Liver (tissue), 9 donors: Measurements from ENCODE around the gene ITGB4. TPM values are rescaled to one million over a fixed set of nuclear protein-coding genes. Genes with fewer than 3 reads are reported as not detected.

ENCODE experiments used
- DNase-seq: peaks from one replicate; pipeline ENCODE4 v3.0.0-alpha.2; 2017; ENCODE audit warnings: low spot score
- H3K27ac ChIP-seq, 2 donors: one replicate each; pipeline ENCODE4 v1.7.0; 2013; ENCODE audit warnings: inconsistent platforms in 2 of 2, low read length in 2 of 2, control low read depth in 1 of 2, low read depth in 1 of 2, mild to moderate bottlenecking in 1 of 2
- H3K27me3 ChIP-seq, 4 donors: one replicate each; pipeline versions ENCODE4 v1.6.1 to v1.7.0; 2013; ENCODE audit warnings: low read length in 3 of 4, inconsistent platforms in 1 of 4, mild to moderate bottlenecking in 1 of 4, moderate library complexity in 1 of 4; ENCODE audit not compliant: control insufficient read depth in 4 of 4, insufficient read depth in 4 of 4
- H3K36me3 ChIP-seq, 4 donors: one replicate each; pipeline versions ENCODE4 v1.6.1 to v1.7.0; 2013; ENCODE audit warnings: low read length in 3 of 4, mild to moderate bottlenecking in 3 of 4, low read depth in 1 of 4, moderate library complexity in 1 of 4; ENCODE audit not compliant: control insufficient read depth in 4 of 4, insufficient read depth in 3 of 4
- H3K4me1 ChIP-seq, 4 donors: one replicate each; pipeline versions ENCODE4 v1.6.1 to v1.7.0; 2013; ENCODE audit warnings: low read length in 3 of 4, mild to moderate bottlenecking in 3 of 4, moderate library complexity in 1 of 4; ENCODE audit not compliant: control insufficient read depth in 4 of 4, insufficient read depth in 4 of 4
- H3K4me3 ChIP-seq, 3 donors: one replicate each; pipeline versions ENCODE4 v1.6.1 to v1.7.0; 2013; ENCODE audit warnings: low read length in 3 of 3, control low read depth in 1 of 3, low read depth in 1 of 3, mild to moderate bottlenecking in 1 of 3
- H3K9ac ChIP-seq, 2 donors: one replicate each; pipeline ENCODE4 v1.7.0; 2013; ENCODE audit warnings: low read length in 2 of 2, mild to moderate bottlenecking in 2 of 2, moderate library complexity in 2 of 2, control low read depth in 1 of 2, low read depth in 1 of 2
- H3K9me3 ChIP-seq, 4 donors: one replicate each; pipeline versions ENCODE4 v1.6.1 to v1.7.0; 2013; ENCODE audit warnings: low read length in 3 of 4; ENCODE audit not compliant: control insufficient read depth in 4 of 4
- CTCF ChIP-seq: fragments of 150-350 bp; IDR thresholded peaks from 2 replicates; pipeline ENCODE4 v1.5.1; 2017; ENCODE audit warnings: improper control_type of control experiment, low read depth, low read length; ENCODE audit not compliant: missing input control
- EGR1 ChIP-seq, 2 donors: IDR thresholded peaks; 2 replicates each; pipeline ENCODE4 v1.6.1; 2016 to 2018; ENCODE audit warnings: antibody characterized with exemption in 2 of 2, low read depth in 2 of 2
- FOXA2 ChIP-seq: IDR thresholded peaks from 2 replicates; pipeline ENCODE4 v1.6.1; 2016; ENCODE audit warnings: antibody characterized with exemption
- GABPA ChIP-seq, 2 donors: IDR thresholded peaks in 1 of 2; conservative IDR thresholded peaks in 1 of 2; 2 replicates each; pipeline ENCODE4 v1.6.1; 2016; ENCODE audit warnings: antibody characterized with exemption in 2 of 2, mild to moderate bottlenecking in 1 of 2, moderate library complexity in 1 of 2
- HNF4A ChIP-seq, 2 donors: conservative IDR thresholded peaks; 2 replicates each; pipeline ENCODE4 v1.6.1; 2016; ENCODE audit warnings: antibody characterized with exemption in 2 of 2, mild to moderate bottlenecking in 2 of 2
- HNF4G ChIP-seq: IDR thresholded peaks from 2 replicates; pipeline ENCODE4 v1.6.1; 2016; ENCODE audit warnings: antibody characterized with exemption
- NR2F2 ChIP-seq: IDR thresholded peaks from 2 replicates; pipeline ENCODE4 v1.6.1; 2016; ENCODE audit warnings: antibody characterized with exemption
- RAD21 ChIP-seq, 2 donors: IDR thresholded peaks; 2 replicates each; pipeline ENCODE4 v1.6.1; 2016; ENCODE audit warnings: antibody characterized with exemption in 2 of 2, mild to moderate bottlenecking in 2 of 2
- REST ChIP-seq: IDR thresholded peaks from 2 replicates; pipeline ENCODE4 v1.6.1; 2016; ENCODE audit warnings: antibody characterized with exemption, mild to moderate bottlenecking
- RXRA ChIP-seq, 2 donors: IDR thresholded peaks; 2 replicates each; pipeline ENCODE4 v1.6.1; 2017 to 2018; ENCODE audit warnings: antibody characterized with exemption in 2 of 2, mild to moderate bottlenecking in 1 of 2
- SP1 ChIP-seq: IDR thresholded peaks from 2 replicates; pipeline ENCODE4 v1.6.1; 2018; ENCODE audit warnings: antibody characterized with exemption, mild to moderate bottlenecking
- TAF1 ChIP-seq: conservative IDR thresholded peaks from 2 replicates; pipeline ENCODE4 v1.6.1; 2016; ENCODE audit warnings: antibody characterized with exemption, mild to moderate bottlenecking
- YY1 ChIP-seq: IDR thresholded peaks from 2 replicates; pipeline ENCODE4 v1.6.1; 2016; ENCODE audit warnings: antibody characterized with exemption, mild to moderate bottlenecking
- WGBS: extraction: QIAGEN DNeasy Blood & Tissue Kit; methylation state at CpG from one replicate; pipeline ENCODE4 v1.1.7; 2013; 5-methylcytosine and 5-hydroxymethylcytosine counted together
- polyA plus RNA-seq, 2 donors: library from polyadenylated mRNA; stranded (reverse) in 1 of 2; unstranded in 1 of 2; fragments of 200-250 nt in 1 of 2; fragments of >200 nt in 1 of 2; fragmentation: Nextera tagmentation in 1 of 2; extraction: Ambion mirVana in 1 of 2; gene quantifications; one replicate each; pipeline versions ENCODE4 v1.2.1 to v1.2.3, GENCODE V29; 2013 to 2015
- total RNA-seq, 2 donors: library from RNA; depleted of rRNA; stranded (reverse); fragments of >200 nt; gene quantifications; one replicate each; pipeline ENCODE4 v1.2.3, GENCODE V29; 2014
- donor health status: healthy.
- donor health status: healthy.
- donor health status: healthy.
- donor health status: healthy.
- donor health status: healthy.

ITGB4 gene
- total and polyA plus RNA-seq, 4 donors = 0.42 to 1.4 (median 1.3) TPM

DNA sequence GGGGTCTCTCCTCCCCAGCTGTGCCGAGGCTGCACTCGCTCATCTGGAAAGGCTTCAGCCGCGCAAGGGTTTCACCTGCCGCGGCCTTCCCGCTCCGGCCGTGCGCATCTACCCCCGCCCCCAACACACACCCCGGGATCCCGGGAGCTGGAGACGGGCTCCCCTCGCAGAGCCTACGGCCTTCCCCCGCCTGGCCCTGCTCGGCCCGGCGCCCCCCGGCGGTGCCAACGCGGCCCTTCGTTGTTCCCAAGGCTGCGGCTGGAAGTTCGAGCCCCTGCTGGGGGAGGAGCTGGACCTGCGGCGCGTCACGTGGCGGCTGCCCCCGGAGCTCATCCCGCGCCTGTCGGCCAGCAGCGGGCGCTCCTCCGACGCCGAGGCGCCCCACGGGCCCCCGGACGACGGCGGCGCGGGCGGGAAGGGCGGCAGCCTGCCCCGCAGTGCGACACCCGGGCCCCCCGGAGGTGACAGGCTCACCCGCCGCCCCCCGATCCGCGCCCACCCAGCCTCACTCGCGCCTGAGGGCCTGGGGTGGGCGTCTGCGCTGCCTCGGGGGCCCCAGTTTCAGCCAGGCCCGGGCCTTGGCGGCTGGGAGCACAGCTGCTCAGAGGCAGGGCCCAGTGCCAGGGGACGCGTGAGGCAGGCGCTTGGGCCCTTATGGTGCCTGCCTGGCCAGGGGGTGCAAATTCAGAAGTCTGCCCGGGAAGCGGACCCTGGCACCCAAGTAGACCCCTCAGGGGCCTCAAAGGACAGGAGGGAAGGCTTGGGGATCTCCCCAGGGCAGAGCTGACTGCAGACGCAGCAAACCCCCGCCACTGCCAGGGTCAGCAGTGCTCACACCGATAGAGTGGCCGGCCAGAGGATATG is 32.5 kb downstream of the ITGB4 start:
- H3K36me3 ChIP-seq = peaks cover 0 to 12% (median 2%) of the 10 kb centered on the region in 4 donors
- DNase-seq = peak; percentile 77
- H3K27ac ChIP-seq = peak overlapping the region; percentile 76 to 83
- TF ChIP-seq HNF4G = no peak
- TF ChIP-seq GABPA (IDR thresholded peaks at IDR 0.05 in 1 of 2, conservative IDR thresholded peaks at IDR 0.05 in 1 of 2) = no peak
- no peak for TF ChIP-seq REST
- TF ChIP-seq CTCF = peak; percentile 52
- H3K9me3 ChIP-seq = no peaks in the 10 kb centered on the region
- no peaks in the 10 kb centered on the region for H3K27me3 ChIP-seq
- H3K4me1 ChIP-seq = peaks cover 8 to 41% (median 17%) of the 10 kb centered on the region in 4 donors
- WGBS = 14% methylated on average over 76 of the region's 76 CpGs
- no peak overlapping the region for H3K9ac ChIP-seq
- peak overlapping the region in 1 of 3 donors; percentile 49 for H3K4me3 ChIP-seq

DNA sequence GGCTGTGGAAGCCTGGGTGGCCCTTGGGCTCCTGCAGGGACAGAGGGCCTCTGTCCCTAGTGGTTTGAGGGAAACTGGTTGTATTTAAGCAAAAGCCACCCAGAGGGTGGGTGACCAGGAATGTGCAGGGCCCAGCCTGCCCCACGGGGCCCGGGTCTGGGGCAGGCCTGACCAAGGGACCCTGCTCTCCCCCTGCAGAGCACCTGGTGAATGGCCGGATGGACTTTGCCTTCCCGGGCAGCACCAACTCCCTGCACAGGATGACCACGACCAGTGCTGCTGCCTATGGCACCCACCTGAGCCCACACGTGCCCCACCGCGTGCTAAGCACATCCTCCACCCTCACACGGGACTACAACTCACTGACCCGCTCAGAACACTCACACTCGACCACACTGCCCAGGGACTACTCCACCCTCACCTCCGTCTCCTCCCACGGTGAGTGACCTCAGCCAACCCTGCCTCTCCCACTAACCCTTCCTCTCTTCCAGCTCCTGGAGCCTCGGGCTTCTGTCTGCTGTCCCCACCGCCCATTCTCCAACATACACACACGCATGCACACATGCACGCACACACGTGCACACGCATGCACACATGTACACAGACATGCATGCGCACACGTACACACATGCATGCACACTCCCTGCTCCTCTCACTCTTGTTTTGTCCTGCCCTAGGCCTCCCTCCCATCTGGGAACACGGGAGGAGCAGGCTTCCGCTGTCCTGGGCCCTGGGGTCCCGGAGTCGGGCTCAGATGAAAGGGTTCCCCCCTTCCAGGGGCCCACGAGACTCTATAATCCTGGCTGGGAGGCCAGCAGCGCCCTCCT is 33.3 kb downstream of the ITGB4 start:
- 58% methylated on average over 27 of the region's 27 CpGs for WGBS
- H3K9ac ChIP-seq = no peak overlapping the region
- peak overlapping the region; percentile 76 to 83 for H3K27ac ChIP-seq
- H3K36me3 ChIP-seq = peaks cover 0 to 15% (median 2%) of the 10 kb centered on the region in 4 donors
- H3K9me3 ChIP-seq = no peaks in the 10 kb centered on the region
- no peaks in the 10 kb centered on the region for H3K27me3 ChIP-seq
- peaks cover 8 to 39% (median 17%) of the 10 kb centered on the region in 4 donors for H3K4me1 ChIP-seq
- H3K4me3 ChIP-seq = no peak overlapping the region
- peak; percentile 58 for DNase-seq
- peak; percentile 69 to 76 for TF ChIP-seq RXRA (IDR thresholded peaks at IDR 0.05)
- peak; percentile 81 to 87 for TF ChIP-seq HNF4A (conservative IDR thresholded peaks at IDR 0.05)
- no peak for TF ChIP-seq EGR1 (IDR thresholded peaks at IDR 0.05; ENCODE audit: low read depth in 2 of 2)
- no peak for TF ChIP-seq RAD21 (IDR thresholded peaks at IDR 0.05)
- peak; percentile 33 for TF ChIP-seq YY1
- no peak for TF ChIP-seq FOXA2
- peak; percentile 57 for TF ChIP-seq HNF4G
- TF ChIP-seq NR2F2 = no peak
- no peak for TF ChIP-seq REST
- peak; percentile 64 for TF ChIP-seq SP1
- no peak for TF ChIP-seq GABPA (IDR thresholded peaks at IDR 0.05 in 1 of 2, conservative IDR thresholded peaks at IDR 0.05 in 1 of 2)
- TF ChIP-seq TAF1 = no peak
